GM18499 (cell line): ENCODE measurements around the gene ITIH5.

Source experiments
- ATAC-seq: cut with Tn5 transposase; IDR thresholded peaks from one replicate; pipeline ENCODE4 v1.9.1; 2021; ENCODE audit warnings: moderate number of reproducible peaks; ENCODE audit not compliant: insufficient read depth, unreplicated experiment

The ITIH5 gene

GRCh38 chr10:7558036-7558435 lies 108.7 kb downstream of the ITIH5 start:
- no peak for ATAC-seq

- no peak for ATAC-seq
Measured at GRCh38 chr10:7553531-7553930, 113.2 kb downstream of the ITIH5 start.

GRCh38 chr10:7551950-7552716 lies 114.6 kb downstream of the ITIH5 start:
- ATAC-seq: no peak

- no peak for ATAC-seq
Measured at GRCh38 chr10:7551289-7551688, 115.5 kb downstream of the ITIH5 start.

GRCh38 chr10:7550013-7550412 lies 116.8 kb downstream of the ITIH5 start:
- no peak for ATAC-seq

GRCh38 chr10:7547829-7548228 lies 118.9 kb downstream of the ITIH5 start:
- ATAC-seq: no peak

- no peak for ATAC-seq
Measured at GRCh38 chr10:7547206-7547605, 119.6 kb downstream of the ITIH5 start.

GRCh38 chr10:7546385-7546967 lies 120.3 kb downstream of the ITIH5 start:
- ATAC-seq: no peak

- no peak for ATAC-seq
Measured at GRCh38 chr10:7545792-7546191, 121.0 kb downstream of the ITIH5 start.

- ATAC-seq: no peak
Measured at GRCh38 chr10:7545261-7545660, 121.5 kb downstream of the ITIH5 start.

GRCh38 chr10:7544203-7544602 lies 122.6 kb downstream of the ITIH5 start:
- ATAC-seq: no peak

- no peak for ATAC-seq
Measured at GRCh38 chr10:7542189-7542914, 124.4 kb downstream of the ITIH5 start.

- no peak for ATAC-seq
Measured at GRCh38 chr10:7541137-7542087, 125.4 kb downstream of the ITIH5 start.

GRCh38 chr10:7538970-7539654 lies 127.7 kb downstream of the ITIH5 start:
- ATAC-seq: no peak

GRCh38 chr10:7537126-7537525 lies 129.6 kb downstream of the ITIH5 start:
- no peak for ATAC-seq

- ATAC-seq: no peak
Measured at GRCh38 chr10:7534480-7534852, 132.3 kb downstream of the ITIH5 start.

GRCh38 chr10:7533657-7534479 lies 132.9 kb downstream of the ITIH5 start:
- no peak for ATAC-seq

GRCh38 chr10:7532723-7533498 lies 133.9 kb downstream of the ITIH5 start:
- ATAC-seq: no peak
